ENCODE results near the gene KRT72. TPM values are rescaled to one million over a fixed set of nuclear protein-coding genes. Genes with fewer than 3 reads are reported as not detected.
A peak's percentile ranks its signal among the peaks of the same experiment; 100 is the strongest.
"Not testable (repeated sequence)": the region's sequence is repeated elsewhere in the genome, so short reads cannot be mapped to it uniquely, and the experiment has no call there.

KRT72 gene
- total RNA-seq, 1 experiment from 2014 or later: not detected

GRCh38 chr12:52598966-52599365 is 2.3 kb downstream of the KRT72 start:
- peaks cover 31% of the 10 kb centered on the region for H3K27me3 Mint-ChIP-seq (ENCODE audit: low read depth)
- Histone ChIP-seq H3K14ac (ENCODE audit: insufficient read depth, low read length) (no peak overlapping the region), H2BK15ac (ENCODE audit: low read depth, low read length) (no peak overlapping the region), H2BK120ac (ENCODE audit: low read depth, low read length, poor library complexity, severe bottlenecking) (no peak overlapping the region), H2BK20ac (ENCODE audit: low read depth, low read length, poor library complexity, severe bottlenecking) (no peak overlapping the region), H3T11ph (ENCODE audit: low read length) (no peak overlapping the region), H3K4me2 (ENCODE audit: insufficient read depth, insufficient read length, low read length) (no peak overlapping the region), H3K27ac (ENCODE audit: insufficient read length, low read depth, low read length) (no peak overlapping the region), H4K91ac (ENCODE audit: insufficient read length, low read depth, low read length) (no peak overlapping the region), H3K23me2 (ENCODE audit: insufficient read length, low read depth, low read length, poor library complexity, severe bottlenecking) (no peaks in the 10 kb centered on the region), H4K8ac (replicated peaks; ENCODE audit: insufficient read length, low read depth, low read length) (no peak overlapping the region), H4K5ac (ENCODE audit: insufficient read length, low read depth, low read length) (no peak overlapping the region), H3K79me2 (ENCODE audit: insufficient read depth, low read length) (no peaks in the 10 kb centered on the region), H2AK5ac (ENCODE audit: insufficient read length, low read length) (no peak overlapping the region), H2BK5ac (ENCODE audit: insufficient read length, low read length) (no peak overlapping the region), H3K9me3 (ENCODE audit: control insufficient read depth, low read depth, low read length) (no peaks in the 10 kb centered on the region), H3K9ac (ENCODE audit: extremely low read depth, insufficient read length, low read length) (no peak overlapping the region), H3K4me1 (ENCODE audit: insufficient read depth, low read length) (no peaks in the 10 kb centered on the region), H3K4ac (ENCODE audit: low read depth, low read length) (no peak overlapping the region), H3K18ac (ENCODE audit: insufficient read length, low read depth, low read length) (no peak overlapping the region), H2AFZ (ENCODE audit: low read length) (no peak overlapping the region), H3K27me3 (ENCODE audit: insufficient read depth, low read length) (no peaks in the 10 kb centered on the region), H3K56ac (ENCODE audit: insufficient read length, low read depth, low read length) (no peak overlapping the region), H2BK12ac (ENCODE audit: insufficient read length, low read depth, low read length) (no peak overlapping the region), H3K23ac (ENCODE audit: insufficient read length, low read depth, low read length) (no peak overlapping the region), H3K79me1 (ENCODE audit: insufficient read depth, low read depth, low read length, poor library complexity, severe bottlenecking) (no peaks in the 10 kb centered on the region), H4K20me1 (ENCODE audit: control insufficient read depth, insufficient read depth, insufficient read length) (no peaks in the 10 kb centered on the region)
- DNase-seq: peak; percentile 15
- no CpG with 5 or more reads among the region's 5 CpGs for WGBS (ENCODE audit: extremely low coverage, insufficient read length, low lambda C conversion rate)
- H3K27ac Mint-ChIP-seq: no peak overlapping the region
- no peak overlapping the region for H3K4me3 Mint-ChIP-seq
- no peaks in the 10 kb centered on the region for H3K4me1 Mint-ChIP-seq
- no peak for TF ChIP-seq CTCF (conservative IDR thresholded peaks at IDR 0.05)
- H3K36me3 Mint-ChIP-seq (ENCODE audit: insufficient read depth in 1 of 3, low read depth in 3 of 3): no peaks in the 10 kb centered on the region
- H3K9me3 Mint-ChIP-seq: no peaks in the 10 kb centered on the region; a peak in 1 of 5 replicates

- H4K91ac ChIP-seq (ENCODE audit: insufficient read length, low read depth, low read length); H2BK5ac ChIP-seq (ENCODE audit: insufficient read length, low read length); H3K14ac ChIP-seq (ENCODE audit: insufficient read depth, low read length); H3K4ac ChIP-seq (ENCODE audit: low read depth, low read length); H2BK20ac ChIP-seq (ENCODE audit: low read depth, low read length, poor library complexity, severe bottlenecking); H2BK15ac ChIP-seq (ENCODE audit: low read depth, low read length); H3K4me3 Mint-ChIP-seq; H3K79me2 ChIP-seq (ENCODE audit: insufficient read depth, low read length); H3T11ph ChIP-seq (ENCODE audit: low read length); H4K8ac ChIP-seq (replicated peaks; ENCODE audit: insufficient read length, low read depth, low read length); H3K9ac ChIP-seq (ENCODE audit: extremely low read depth, insufficient read length, low read length); DNase-seq; H3K4me2 ChIP-seq (ENCODE audit: insufficient read depth, insufficient read length, low read length); H3K23ac ChIP-seq (ENCODE audit: insufficient read length, low read depth, low read length); H4K20me1 ChIP-seq (ENCODE audit: control insufficient read depth, insufficient read depth, insufficient read length); H3K4me1 Mint-ChIP-seq; H2AK5ac ChIP-seq (ENCODE audit: insufficient read length, low read length); H3K18ac ChIP-seq (ENCODE audit: insufficient read length, low read depth, low read length); H3K79me1 ChIP-seq (ENCODE audit: insufficient read depth, low read depth, low read length, poor library complexity, severe bottlenecking); H3K4me1 ChIP-seq (ENCODE audit: insufficient read depth, low read length); H4K5ac ChIP-seq (ENCODE audit: insufficient read length, low read depth, low read length); H2BK12ac ChIP-seq (ENCODE audit: insufficient read length, low read depth, low read length); H3K27me3 ChIP-seq (ENCODE audit: insufficient read depth, low read length); H3K27ac Mint-ChIP-seq; H2BK120ac ChIP-seq (ENCODE audit: low read depth, low read length, poor library complexity, severe bottlenecking); H3K23me2 ChIP-seq (ENCODE audit: insufficient read length, low read depth, low read length, poor library complexity, severe bottlenecking); H2AFZ ChIP-seq (ENCODE audit: low read length); H3K27ac ChIP-seq (ENCODE audit: insufficient read length, low read depth, low read length); H3K56ac ChIP-seq (ENCODE audit: insufficient read length, low read depth, low read length): not testable (repeated sequence)
- Mint-ChIP-seq H3K27me3 (ENCODE audit: low read depth) (peaks cover 28% of the 10 kb centered on the region), H3K36me3 (ENCODE audit: insufficient read depth in 1 of 3, low read depth in 3 of 3) (peaks cover 3 to 13% (median 11%) of the 10 kb centered on the region in 3 experiments), H3K9me3 (peaks cover 26 to 38% of the 10 kb centered on the region in 2 experiments)
- H3K9me3 ChIP-seq (ENCODE audit: control insufficient read depth, low read depth, low read length): peaks cover 15% of the 10 kb centered on the region
- WGBS (ENCODE audit: extremely low coverage, insufficient read length, low lambda C conversion rate): no CpG with 5 or more reads among the region's 4 CpGs
Measured at GRCh38 chr12:52594237-52594636, 7.0 kb downstream of the KRT72 start.

Measured in H9 (cell line).